Prostate gland (tissue), 2 donors: ENCODE results near the gene CRISPLD2. TPM values are rescaled to one million over a fixed set of nuclear protein-coding genes. Genes with fewer than 3 reads are reported as not detected.

Experiments
- DNase-seq: peaks from one replicate; pipeline ENCODE4 v3.0.0-alpha.2; 2019; ENCODE audit warnings: low spot score
- H3K27ac ChIP-seq, 2 donors: fragments of 200-600 bp; sonication (generic); 2 replicates each; pipeline ENCODE4 v1.5.1; 2017 to 2019
- H3K27me3 ChIP-seq: fragments of 200-600 bp; sonication (generic); replicated peaks from 2 replicates; pipeline ENCODE4 v1.5.1; 2019; ENCODE audit not compliant: insufficient read depth
- H3K36me3 ChIP-seq, 2 donors: fragments of 200-600 bp; sonication (generic); 1 replicate in 1 of 2; 2 replicates in 1 of 2; pipeline versions ENCODE4 v1.5.1 to v1.8.1; 2017 to 2019
- H3K4me1 ChIP-seq: fragments of 200-600 bp; sonication (generic); replicated peaks from 2 replicates; pipeline ENCODE4 v1.5.1; 2019
- H3K4me3 ChIP-seq, 2 donors: fragments of 200-600 bp; sonication (generic); 2 replicates each; pipeline ENCODE4 v1.5.1; 2017 to 2019
- H3K9me3 ChIP-seq: fragments of 200-600 bp; sonication (generic); 2 replicates; pipeline ENCODE4 v1.5.1; 2017
- POLR2A ChIP-seq: fragments of 450-650 bp; IDR thresholded peaks from one replicate; pipeline ENCODE4 v1.6.1; 2016; ENCODE audit warnings: antibody characterized with exemption, mild to moderate bottlenecking
- POLR2AphosphoS5 ChIP-seq: sonication (generic); formaldehyde crosslinking; IDR thresholded peaks from one replicate; pipeline ENCODE4 v1.6.1; 2017; ENCODE audit warnings: antibody characterized with exemption
- WGBS: methylation state at CpG from one replicate; pipeline ENCODE4 v1.1.5; 2018; 5-methylcytosine and 5-hydroxymethylcytosine counted together
- intact Hi-C: fragments of 100-400 bp; cut with DNase I; formaldehyde crosslinking; loops from one replicate; pipeline ENCODE4 v1.14.2; 2022
- total RNA-seq, 2 donors: library from RNA; depleted of rRNA; stranded (reverse); fragments of >200 nt; gene quantifications; one replicate each; pipeline ENCODE4 v1.1.0, GENCODE V29; 2016
- TF ChIP-seq, protein P1 (sequence below), 4 experiments: fragments of 200-600 bp in 2 of 4; fragments of 450-650 bp in 2 of 4; sonication (generic) in 2 of 4; IDR thresholded peaks; 1 replicate in 3 of 4; 2 replicates in 1 of 4; pipeline ENCODE4 v1.5.1; 2016 to 2019; ENCODE audit warnings: antibody characterized with exemption in 4 of 4, mild to moderate bottlenecking in 2 of 4, moderate library complexity in 2 of 4

The CRISPLD2 gene, protein sequence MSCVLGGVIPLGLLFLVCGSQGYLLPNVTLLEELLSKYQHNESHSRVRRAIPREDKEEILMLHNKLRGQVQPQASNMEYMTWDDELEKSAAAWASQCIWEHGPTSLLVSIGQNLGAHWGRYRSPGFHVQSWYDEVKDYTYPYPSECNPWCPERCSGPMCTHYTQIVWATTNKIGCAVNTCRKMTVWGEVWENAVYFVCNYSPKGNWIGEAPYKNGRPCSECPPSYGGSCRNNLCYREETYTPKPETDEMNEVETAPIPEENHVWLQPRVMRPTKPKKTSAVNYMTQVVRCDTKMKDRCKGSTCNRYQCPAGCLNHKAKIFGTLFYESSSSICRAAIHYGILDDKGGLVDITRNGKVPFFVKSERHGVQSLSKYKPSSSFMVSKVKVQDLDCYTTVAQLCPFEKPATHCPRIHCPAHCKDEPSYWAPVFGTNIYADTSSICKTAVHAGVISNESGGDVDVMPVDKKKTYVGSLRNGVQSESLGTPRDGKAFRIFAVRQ
- 100 to 1,000 TPM; 186 to 226 TPM for total RNA-seq

DNA sequence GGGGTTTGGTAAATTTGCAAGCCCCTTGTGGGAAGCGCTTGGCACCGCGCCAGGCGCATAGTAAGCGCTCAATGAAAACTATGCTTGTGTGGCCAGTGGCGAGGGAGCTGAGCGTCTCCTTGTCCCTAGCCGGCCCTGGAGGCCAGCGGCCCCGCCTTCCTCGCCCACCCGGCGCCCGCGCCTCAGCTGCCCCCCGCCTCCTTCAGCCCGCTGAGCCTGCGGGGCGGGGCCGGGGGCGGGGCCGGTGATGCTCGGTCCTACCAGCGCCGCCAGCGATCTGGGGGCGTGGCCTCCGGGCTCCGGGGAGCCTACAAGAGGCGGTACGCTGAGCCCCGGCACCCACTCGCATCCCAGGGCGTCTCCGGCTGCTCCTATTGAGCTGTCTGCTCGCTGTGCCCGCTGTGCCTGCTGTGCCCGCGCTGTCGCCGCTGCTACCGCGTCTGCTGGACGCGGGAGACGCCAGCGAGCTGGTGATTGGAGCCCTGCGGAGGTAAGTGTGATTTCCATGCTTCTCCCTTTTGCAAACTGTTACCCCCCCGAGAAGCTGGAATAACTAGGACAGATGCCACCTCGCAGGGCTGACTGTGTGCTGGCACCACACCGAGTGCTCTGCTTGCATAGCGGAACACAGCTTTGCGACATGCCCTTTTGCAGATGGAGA lies at the start of gene CRISPLD2:
Gene CRISPLD2 (plus strand): TSS at position 342 of the 661 bp plus-strand sequence. CDS start 18,511 bp downstream, outside the sequence.
- DNase-seq = peak; percentile 93
- Histone ChIP-seq H3K9me3 (no peaks in the 10 kb centered on the region), H3K27ac (peak within 1 kb of the TSS; percentile 85), H3K4me3 (peak within 1 kb of the TSS; percentile 48 to 49), H3K27me3 (no peaks in the 10 kb centered on the region), H3K4me1 (peaks cover 3% of the 10 kb centered on the region), H3K36me3 (no peaks in the 10 kb centered on the region)
- intact Hi-C loops = loop anchor here (5.0 to 10.0 kb wide), 3 partner anchors 62 to 515 kb away; no protein-coding TSS in a partner anchor
- TF ChIP-seq, protein P1, sequence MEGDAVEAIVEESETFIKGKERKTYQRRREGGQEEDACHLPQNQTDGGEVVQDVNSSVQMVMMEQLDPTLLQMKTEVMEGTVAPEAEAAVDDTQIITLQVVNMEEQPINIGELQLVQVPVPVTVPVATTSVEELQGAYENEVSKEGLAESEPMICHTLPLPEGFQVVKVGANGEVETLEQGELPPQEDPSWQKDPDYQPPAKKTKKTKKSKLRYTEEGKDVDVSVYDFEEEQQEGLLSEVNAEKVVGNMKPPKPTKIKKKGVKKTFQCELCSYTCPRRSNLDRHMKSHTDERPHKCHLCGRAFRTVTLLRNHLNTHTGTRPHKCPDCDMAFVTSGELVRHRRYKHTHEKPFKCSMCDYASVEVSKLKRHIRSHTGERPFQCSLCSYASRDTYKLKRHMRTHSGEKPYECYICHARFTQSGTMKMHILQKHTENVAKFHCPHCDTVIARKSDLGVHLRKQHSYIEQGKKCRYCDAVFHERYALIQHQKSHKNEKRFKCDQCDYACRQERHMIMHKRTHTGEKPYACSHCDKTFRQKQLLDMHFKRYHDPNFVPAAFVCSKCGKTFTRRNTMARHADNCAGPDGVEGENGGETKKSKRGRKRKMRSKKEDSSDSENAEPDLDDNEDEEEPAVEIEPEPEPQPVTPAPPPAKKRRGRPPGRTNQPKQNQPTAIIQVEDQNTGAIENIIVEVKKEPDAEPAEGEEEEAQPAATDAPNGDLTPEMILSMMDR (IDR thresholded peaks at IDR 0.05) = no peak
- TF ChIP-seq POLR2AphosphoS5 = peak; percentile 87
- TF ChIP-seq POLR2A = peak; percentile 91
- WGBS = 2% methylated on average over 26 of the region's 53 CpGs

DNA sequence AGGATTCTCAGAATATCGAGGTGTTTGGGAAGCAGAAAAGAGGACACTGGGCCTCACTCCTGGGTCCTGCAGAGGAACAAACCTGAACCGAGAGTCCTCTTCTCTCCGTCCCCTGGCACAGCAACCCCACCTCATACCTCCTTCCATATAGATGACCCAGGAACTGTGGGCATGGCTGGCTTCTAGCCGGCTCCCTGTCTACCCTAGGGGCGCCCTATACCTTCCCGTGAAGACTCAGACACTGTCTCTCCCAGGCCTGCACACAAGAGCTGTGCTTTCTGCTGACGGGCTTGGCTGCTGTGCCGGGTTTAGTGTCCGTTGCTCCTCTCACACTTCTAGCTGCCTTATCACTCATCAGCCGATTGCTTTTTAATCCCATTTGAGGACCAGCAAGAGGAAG lies 46.5 kb upstream of the CRISPLD2 start:
- TF ChIP-seq, protein P1 (IDR thresholded peaks at IDR 0.05) = no peak
- TF ChIP-seq POLR2AphosphoS5 = no peak
- no peak for TF ChIP-seq POLR2A
- H3K4me3 ChIP-seq = no peak overlapping the region
- H3K36me3 ChIP-seq = peaks cover 0 to 11% of the 10 kb centered on the region in 2 donors
- no peaks in the 10 kb centered on the region for H3K27me3 ChIP-seq
- peak overlapping the region in 1 of 2 donors; percentile 34 for H3K27ac ChIP-seq
- intact Hi-C loops = no loop called here
- WGBS = 83% methylated on average over 10 of the region's 10 CpGs
- no peaks in the 10 kb centered on the region for H3K4me1 ChIP-seq
- DNase-seq = no peak
- H3K9me3 ChIP-seq = no peaks in the 10 kb centered on the region

DNA sequence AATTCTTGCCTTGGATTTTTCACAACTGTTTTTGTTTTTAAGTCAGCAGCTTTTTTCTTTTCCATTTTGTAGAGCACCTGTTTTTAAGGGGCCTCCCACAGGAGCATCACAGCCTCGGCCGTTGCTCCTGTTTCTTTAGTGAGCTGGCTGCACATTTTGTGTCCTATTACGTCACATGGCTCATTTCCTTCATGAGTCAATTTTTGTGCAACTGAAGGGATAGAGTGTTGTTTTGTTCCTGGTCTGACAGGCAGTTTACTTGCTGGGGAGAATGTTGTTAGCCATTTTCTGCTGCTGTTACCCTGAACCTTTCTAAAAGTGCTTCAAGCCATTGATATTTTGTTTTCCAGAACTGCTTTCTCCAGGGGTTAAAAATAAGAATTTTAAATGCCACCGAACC lies 45.0 kb upstream of the CRISPLD2 start:
- H3K27ac ChIP-seq = peak overlapping the region; percentile 65 to 72
- H3K9me3 ChIP-seq = no peaks in the 10 kb centered on the region
- WGBS = 59% methylated on average over 4 of the region's 4 CpGs
- no peaks in the 10 kb centered on the region for H3K27me3 ChIP-seq
- H3K36me3 ChIP-seq = peaks cover 0 to 11% of the 10 kb centered on the region in 2 donors
- no peak for DNase-seq
- no peak overlapping the region for H3K4me3 ChIP-seq
- intact Hi-C loops = no loop called here
- TF ChIP-seq POLR2A (no peak), POLR2AphosphoS5 (peak; percentile 69)
- TF ChIP-seq, protein P1 (IDR thresholded peaks at IDR 0.05) = no peak
- H3K4me1 ChIP-seq = no peaks in the 10 kb centered on the region

DNA sequence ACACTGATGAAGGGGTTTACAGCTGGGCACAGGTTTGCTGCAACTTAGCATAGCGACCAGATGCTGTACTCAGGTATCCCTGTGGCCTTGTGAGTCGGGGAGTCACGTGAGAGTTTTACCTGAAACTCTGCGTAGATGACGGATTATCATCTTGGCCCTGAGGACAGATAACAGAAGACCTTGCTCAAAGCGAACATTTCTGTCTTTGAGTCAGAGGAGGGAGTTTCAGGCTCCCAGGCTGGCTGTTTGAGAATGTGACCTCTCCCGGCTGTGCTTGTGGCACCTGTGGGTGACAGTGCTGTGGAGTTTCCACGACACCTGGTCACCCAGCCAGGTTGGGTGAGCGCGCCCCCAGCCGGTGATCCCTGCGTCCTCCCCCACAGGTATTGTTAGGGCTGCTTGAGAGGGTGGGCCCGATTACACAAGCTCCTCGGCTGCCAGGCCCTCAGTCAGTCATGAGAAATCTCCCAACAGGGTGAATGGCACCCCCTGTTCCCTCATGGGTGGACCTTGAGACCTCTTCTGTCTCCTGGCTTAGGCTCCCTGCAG lies 44.4 kb upstream of the CRISPLD2 start:
- Histone ChIP-seq H3K27me3 (no peaks in the 10 kb centered on the region), H3K9me3 (no peaks in the 10 kb centered on the region), H3K27ac (peak overlapping the region; percentile 65 to 72), H3K36me3 (peaks cover 0 to 11% of the 10 kb centered on the region in 2 donors), H3K4me1 (no peaks in the 10 kb centered on the region), H3K4me3 (no peak overlapping the region)
- WGBS = 90% methylated on average over 14 of the region's 14 CpGs
- no peak for DNase-seq
- TF ChIP-seq POLR2AphosphoS5 (no peak), POLR2A (no peak)
- TF ChIP-seq, protein P1 (IDR thresholded peaks at IDR 0.05) = no peak
- intact Hi-C loops = no loop called here
